ENCODE data around the gene ZNF697.

ZNF697 gene

GRCh38 chr1:119676571-119677206 is 28.6 kb upstream of the ZNF697 start:
- H3K9ac ChIP-seq (ENCODE audit: low read length): no peak overlapping the region
- no peak overlapping the region for H3K27ac ChIP-seq (ENCODE audit: low read depth, low read length)
- H3K4me3 ChIP-seq (ENCODE audit: low read length): no peak overlapping the region
- peaks cover 2% of the 10 kb centered on the region for H3K4me1 ChIP-seq (ENCODE audit: control insufficient read depth, insufficient read depth, low read length)
- no peaks in the 10 kb centered on the region for H3K36me3 ChIP-seq (ENCODE audit: control insufficient read depth, insufficient read depth, low read length)
- H3K27me3 ChIP-seq (ENCODE audit: control insufficient read depth, insufficient read depth, low read length): no peaks in the 10 kb centered on the region

GRCh38 chr1:119675349-119676345 is 27.6 kb upstream of the ZNF697 start:
- no peaks in the 10 kb centered on the region for H3K36me3 ChIP-seq (ENCODE audit: control insufficient read depth, insufficient read depth, low read length)
- peaks cover 2% of the 10 kb centered on the region for H3K4me1 ChIP-seq (ENCODE audit: control insufficient read depth, insufficient read depth, low read length)
- peak overlapping the region; percentile 35 for H3K9ac ChIP-seq (ENCODE audit: low read length)
- H3K4me3 ChIP-seq (ENCODE audit: low read length): peak overlapping the region; percentile 71
- H3K27me3 ChIP-seq (ENCODE audit: control insufficient read depth, insufficient read depth, low read length): no peaks in the 10 kb centered on the region
- H3K27ac ChIP-seq (ENCODE audit: low read depth, low read length): peak overlapping the region; percentile 32

- Histone ChIP-seq H3K4me1 (ENCODE audit: control insufficient read depth, insufficient read depth, low read length) (peaks cover 2% of the 10 kb centered on the region), H3K9ac (ENCODE audit: low read length) (no peak overlapping the region), H3K27me3 (ENCODE audit: control insufficient read depth, insufficient read depth, low read length) (no peaks in the 10 kb centered on the region), H3K36me3 (ENCODE audit: control insufficient read depth, insufficient read depth, low read length) (no peaks in the 10 kb centered on the region), H3K4me3 (ENCODE audit: low read length) (no peak overlapping the region), H3K27ac (ENCODE audit: low read depth, low read length) (no peak overlapping the region)
Observed at GRCh38 chr1:119674835-119675289, 26.8 kb upstream of the ZNF697 start.

GRCh38 chr1:119674111-119674526 is 26.1 kb upstream of the ZNF697 start:
- peaks cover 2% of the 10 kb centered on the region for H3K4me1 ChIP-seq (ENCODE audit: control insufficient read depth, insufficient read depth, low read length)

GRCh38 chr1:119673171-119673940 is 25.3 kb upstream of the ZNF697 start:
- Histone ChIP-seq H3K4me1 (ENCODE audit: control insufficient read depth, insufficient read depth, low read length) (peaks cover 2% of the 10 kb centered on the region), H3K27ac (ENCODE audit: low read depth, low read length) (no peak overlapping the region), H3K9ac (ENCODE audit: low read length) (no peak overlapping the region), H3K36me3 (ENCODE audit: control insufficient read depth, insufficient read depth, low read length) (no peaks in the 10 kb centered on the region), H3K27me3 (ENCODE audit: control insufficient read depth, insufficient read depth, low read length) (no peaks in the 10 kb centered on the region), H3K4me3 (ENCODE audit: low read length) (no peak overlapping the region)

More at GRCh38 chr1:119674111-119674526, 26.1 kb upstream of the ZNF697 start:
- no peaks in the 10 kb centered on the region for H3K27me3 ChIP-seq (ENCODE audit: control insufficient read depth, insufficient read depth, low read length)
- no peaks in the 10 kb centered on the region for H3K36me3 ChIP-seq (ENCODE audit: control insufficient read depth, insufficient read depth, low read length)
- H3K9ac ChIP-seq (ENCODE audit: low read length): no peak overlapping the region
- H3K27ac ChIP-seq (ENCODE audit: low read depth, low read length): no peak overlapping the region
- H3K4me3 ChIP-seq (ENCODE audit: low read length): no peak overlapping the region

GRCh38 chr1:119670898-119671297 is 22.8 kb upstream of the ZNF697 start:
- H3K4me3 ChIP-seq (ENCODE audit: low read length): no peak overlapping the region
- no peak overlapping the region for H3K9ac ChIP-seq (ENCODE audit: low read length)
- no peaks in the 10 kb centered on the region for H3K27me3 ChIP-seq (ENCODE audit: control insufficient read depth, insufficient read depth, low read length)
- no peaks in the 10 kb centered on the region for H3K36me3 ChIP-seq (ENCODE audit: control insufficient read depth, insufficient read depth, low read length)
- no peak overlapping the region for H3K27ac ChIP-seq (ENCODE audit: low read depth, low read length)
- H3K4me1 ChIP-seq (ENCODE audit: control insufficient read depth, insufficient read depth, low read length): peaks cover 2% of the 10 kb centered on the region

- Histone ChIP-seq H3K27me3 (ENCODE audit: control insufficient read depth, insufficient read depth, low read length) (no peaks in the 10 kb centered on the region), H3K36me3 (ENCODE audit: control insufficient read depth, insufficient read depth, low read length) (no peaks in the 10 kb centered on the region), H3K4me1 (ENCODE audit: control insufficient read depth, insufficient read depth, low read length) (no peaks in the 10 kb centered on the region), H3K27ac (ENCODE audit: low read depth, low read length) (no peak overlapping the region), H3K4me3 (ENCODE audit: low read length) (no peak overlapping the region), H3K9ac (ENCODE audit: low read length) (no peak overlapping the region)
Observed at GRCh38 chr1:119667173-119667572, 19.1 kb upstream of the ZNF697 start.

- no peak overlapping the region for H3K27ac ChIP-seq (ENCODE audit: low read depth, low read length)
- H3K4me3 ChIP-seq (ENCODE audit: low read length): no peak overlapping the region
- no peak overlapping the region for H3K9ac ChIP-seq (ENCODE audit: low read length)
- H3K27me3 ChIP-seq (ENCODE audit: control insufficient read depth, insufficient read depth, low read length): no peaks in the 10 kb centered on the region
- H3K36me3 ChIP-seq (ENCODE audit: control insufficient read depth, insufficient read depth, low read length): no peaks in the 10 kb centered on the region
- H3K4me1 ChIP-seq (ENCODE audit: control insufficient read depth, insufficient read depth, low read length): no peaks in the 10 kb centered on the region
Observed at GRCh38 chr1:119664067-119664466, 16.0 kb upstream of the ZNF697 start.

GRCh38 chr1:119662034-119662437 is 14.0 kb upstream of the ZNF697 start:
- no peaks in the 10 kb centered on the region for H3K36me3 ChIP-seq (ENCODE audit: control insufficient read depth, insufficient read depth, low read length)
- no peak overlapping the region for H3K4me3 ChIP-seq (ENCODE audit: low read length)
- no peaks in the 10 kb centered on the region for H3K27me3 ChIP-seq (ENCODE audit: control insufficient read depth, insufficient read depth, low read length)
- H3K9ac ChIP-seq (ENCODE audit: low read length): no peak overlapping the region
- H3K4me1 ChIP-seq (ENCODE audit: control insufficient read depth, insufficient read depth, low read length): no peaks in the 10 kb centered on the region
- H3K27ac ChIP-seq (ENCODE audit: low read depth, low read length): no peak overlapping the region

GRCh38 chr1:119660253-119661083 is 12.4 kb upstream of the ZNF697 start:
- Histone ChIP-seq H3K27me3 (ENCODE audit: control insufficient read depth, insufficient read depth, low read length) (no peaks in the 10 kb centered on the region), H3K9ac (ENCODE audit: low read length) (no peak overlapping the region), H3K4me1 (ENCODE audit: control insufficient read depth, insufficient read depth, low read length) (no peaks in the 10 kb centered on the region), H3K27ac (ENCODE audit: low read depth, low read length) (no peak overlapping the region), H3K4me3 (ENCODE audit: low read length) (no peak overlapping the region), H3K36me3 (ENCODE audit: control insufficient read depth, insufficient read depth, low read length) (no peaks in the 10 kb centered on the region)

- H3K4me3 ChIP-seq (ENCODE audit: low read length): no peak overlapping the region
- H3K27me3 ChIP-seq (ENCODE audit: control insufficient read depth, insufficient read depth, low read length): no peaks in the 10 kb centered on the region
- H3K9ac ChIP-seq (ENCODE audit: low read length): no peak overlapping the region
- H3K4me1 ChIP-seq (ENCODE audit: control insufficient read depth, insufficient read depth, low read length): no peaks in the 10 kb centered on the region
- H3K27ac ChIP-seq (ENCODE audit: low read depth, low read length): no peak overlapping the region
- no peaks in the 10 kb centered on the region for H3K36me3 ChIP-seq (ENCODE audit: control insufficient read depth, insufficient read depth, low read length)
Observed at GRCh38 chr1:119659628-119660027, 11.6 kb upstream of the ZNF697 start.

Data from rectal smooth muscle tissue (tissue), 1 donor.